Coronary artery (tissue), 2 donors: ENCODE results near the gene KCTD16.

ENCODE experiments used
- DNase-seq: peaks from one replicate; pipeline ENCODE4 v3.0.0-alpha.2; 2017; ENCODE audit warnings: low spot score
- H3K27ac ChIP-seq, 2 donors: fragments of 200-600 bp; sonication (generic); one replicate each; pipeline ENCODE4 v1.5.1; 2016 to 2019
- H3K4me3 ChIP-seq: fragments of 200-600 bp; sonication (generic); 2 replicates; pipeline ENCODE4 v1.5.1; 2016; ENCODE audit warnings: mild to moderate bottlenecking, moderate library complexity
- CTCF ChIP-seq: fragments of 200-600 bp; sonication (generic); IDR thresholded peaks from one replicate; pipeline ENCODE4 v1.5.1; 2019; ENCODE audit warnings: antibody characterized with exemption

KCTD16 gene

GRCh38 chr5:144130306-144130705, 40.4 kb upstream of the KCTD16 start:
- no peak overlapping the region for H3K27ac ChIP-seq
- DNase-seq, result no peak
- TF ChIP-seq CTCF, result no peak
- H3K4me3 ChIP-seq, result no peak overlapping the region

- TF ChIP-seq CTCF, result no peak
- Histone ChIP-seq H3K4me3 (no peak overlapping the region), H3K27ac (no peak overlapping the region)
- DNase-seq, result no peak
Observed at GRCh38 chr5:144131261-144131660, 39.4 kb upstream of the KCTD16 start.

GRCh38 chr5:144133050-144133633, 37.5 kb upstream of the KCTD16 start:
- no peak overlapping the region for H3K27ac ChIP-seq
- no peak overlapping the region for H3K4me3 ChIP-seq
- no peak for DNase-seq
- TF ChIP-seq CTCF, result no peak

GRCh38 chr5:144134194-144134826, 36.4 kb upstream of the KCTD16 start:
- no peak overlapping the region for H3K4me3 ChIP-seq
- no peak overlapping the region for H3K27ac ChIP-seq
- no peak for DNase-seq
- no peak for TF ChIP-seq CTCF

GRCh38 chr5:144135113-144135762, 35.4 kb upstream of the KCTD16 start:
- Histone ChIP-seq H3K27ac (no peak overlapping the region), H3K4me3 (no peak overlapping the region)
- no peak for TF ChIP-seq CTCF
- DNase-seq, result no peak

- no peak for TF ChIP-seq CTCF
- Histone ChIP-seq H3K27ac (no peak overlapping the region), H3K4me3 (no peak overlapping the region)
- no peak for DNase-seq
Observed at GRCh38 chr5:144139586-144139985, 31.1 kb upstream of the KCTD16 start.

GRCh38 chr5:144141585-144141984, 29.1 kb upstream of the KCTD16 start:
- H3K27ac ChIP-seq, result no peak overlapping the region
- H3K4me3 ChIP-seq, result no peak overlapping the region
- no peak for DNase-seq
- no peak for TF ChIP-seq CTCF
